Right lobe of liver (tissue), 6 donors: ENCODE results near the gene SELENOI. TPM values are rescaled to one million over a fixed set of nuclear protein-coding genes. Genes with fewer than 3 reads are reported as not detected.
"Not testable (repeated sequence)": the region's sequence is repeated elsewhere in the genome, so short reads cannot be mapped to it uniquely, and the experiment has no call there.

ENCODE experiments used
- ATAC-seq, 4 donors: fragments of 200-7000 bp; cut with Tn5 transposase; one replicate each; pipeline ENCODE4 v1.9.1; 2020; ENCODE audit warnings: mild to moderate bottlenecking in 4 of 4, moderate library complexity in 4 of 4
- DNase-seq, 3 donors: peaks; one replicate each; pipeline ENCODE4 v3.0.0-alpha.2; 2020
- H3K27ac ChIP-seq, 3 donors: fragments of 200-600 bp; one replicate each; pipeline ENCODE4 v1.8.0; 2022
- H3K27me3 ChIP-seq, 2 donors: fragments of 200-600 bp; one replicate each; pipeline ENCODE4 v1.8.0; 2022
- H3K36me3 ChIP-seq, 4 donors: fragments of 200-600 bp; sonication (generic) in 1 of 4; one replicate each; pipeline versions ENCODE4 v1.5.1 to v1.8.0; 2017 to 2022; ENCODE audit warnings: control low read depth in 1 of 4
- H3K4me1 ChIP-seq, 4 donors: fragments of 200-600 bp; sonication (generic) in 1 of 4; one replicate each; pipeline versions ENCODE4 v1.5.1 to v1.8.0; 2017 to 2022; ENCODE audit warnings: control low read depth in 1 of 4
- H3K4me3 ChIP-seq, 3 donors: fragments of 200-600 bp; one replicate each; pipeline ENCODE4 v1.8.0; 2022
- H3K9me3 ChIP-seq, 4 donors: fragments of 200-600 bp; sonication (generic) in 1 of 4; one replicate each; pipeline versions ENCODE4 v1.5.1 to v1.8.0; 2017 to 2022; ENCODE audit warnings: control low read depth in 1 of 4
- CTCF ChIP-seq, 4 donors: fragments of 200-600 bp in 3 of 4; fragments of 450-650 bp in 1 of 4; IDR thresholded peaks; one replicate each; pipeline versions ENCODE4 v1.5.1 to v1.8.0; 2016 to 2022; ENCODE audit warnings: antibody characterized with exemption in 4 of 4, mild to moderate bottlenecking in 2 of 4
- POLR2A ChIP-seq: fragments of 450-650 bp; IDR thresholded peaks from one replicate; pipeline ENCODE4 v1.6.1; 2017; ENCODE audit warnings: antibody characterized with exemption, mild to moderate bottlenecking
- WGBS: methylation state at CpG from one replicate; pipeline ENCODE4 v1.1.6; 2018; ENCODE audit warnings: low coverage, low lambda C conversion rate; ENCODE audit not compliant: insufficient coverage; ENCODE audit errors: missing lambda C conversion rate; 5-methylcytosine and 5-hydroxymethylcytosine counted together
- intact Hi-C, 2 donors: fragments of 100-400 bp; cut with DNase I; formaldehyde crosslinking; loops; one replicate each; pipeline versions ENCODE4 v1.11.2 to v1.14.1; 2022
- total RNA-seq, 6 experiments: library from RNA; depleted of rRNA in 2 of 6; stranded (reverse); fragments of >200 nt in 2 of 6; fragmentation: NEBNext Ultra II Directional in 3 of 6; extraction: Animal tissue kit (Norgen Biotek cat#: 25700) in 3 of 6; gene quantifications; one replicate each; pipeline versions ENCODE4 v1.1.0 to v1.2.4, GENCODE V29; 2016 to 2023
- donor health status: DM: no; HTN: yes; CAD: no.
- donor health status: DM: no; HTN: no; CAD: no.
- donor health status: DM: no; HTN: no; CAD: no.
- donor health status: DM: no; HTN: yes; CAD: no.
- donor health status: DM: no; HTN: yes; CAD: no.

The SELENOI gene
- total RNA-seq, 6 experiments from 2014 or later, result 24.1 to 39.1 (median 33.7) TPM

GRCh38 chr2:26316845-26317244 is 29.1 kb upstream of the SELENOI start:
- Histone ChIP-seq H3K9me3 (no peaks in the 10 kb centered on the region), H3K27me3 (no peaks in the 10 kb centered on the region), H3K36me3 (no peaks in the 10 kb centered on the region), H3K27ac (no peak overlapping the region), H3K4me1 (no peaks in the 10 kb centered on the region), H3K4me3 (no peak overlapping the region)
- no peak for ATAC-seq
- intact Hi-C loops, result no loop called here
- TF ChIP-seq POLR2A (no peak), CTCF (IDR thresholded peaks at IDR 0.05) (no peak)
- 60% methylated on average over 1 of the region's 6 CpGs for WGBS
- no peak for DNase-seq

GRCh38 chr2:26317377-26318105 is 28.4 kb upstream of the SELENOI start:
- Histone ChIP-seq H3K4me3 (no peak overlapping the region), H3K4me1 (no peaks in the 10 kb centered on the region), H3K9me3 (no peaks in the 10 kb centered on the region), H3K27ac (no peak overlapping the region), H3K36me3 (no peaks in the 10 kb centered on the region), H3K27me3 (no peaks in the 10 kb centered on the region)
- intact Hi-C loops, result no loop called here
- TF ChIP-seq CTCF (IDR thresholded peaks at IDR 0.05) (no peak), POLR2A (no peak)
- DNase-seq (no peak), ATAC-seq (no peak)
- WGBS, result 91% methylated on average over 7 of the region's 8 CpGs

- no peak overlapping the region for H3K27ac ChIP-seq
- H3K4me3 ChIP-seq, result no peak overlapping the region
- no peak for ATAC-seq
- intact Hi-C loops, result no loop called here
- H3K4me1 ChIP-seq, result no peaks in the 10 kb centered on the region
- TF ChIP-seq POLR2A (no peak), CTCF (IDR thresholded peaks at IDR 0.05) (no peak)
- WGBS, result 48% methylated on average over 4 of the region's 6 CpGs
- no peaks in the 10 kb centered on the region for H3K36me3 ChIP-seq
- DNase-seq, result no peak
- no peaks in the 10 kb centered on the region for H3K27me3 ChIP-seq
- H3K9me3 ChIP-seq, result no peaks in the 10 kb centered on the region
These were observed 27.0 kb upstream of the SELENOI start for GRCh38 chr2:26318950-26319349.

GRCh38 chr2:26324479-26324878 is 21.5 kb upstream of the SELENOI start:
- H3K36me3 ChIP-seq, H3K9me3 ChIP-seq, H3K4me1 ChIP-seq, H3K27me3 ChIP-seq, H3K4me3 ChIP-seq, H3K27ac ChIP-seq, DNase-seq, intact Hi-C loops, ATAC-seq: not testable (repeated sequence)

- DNase-seq, result no peak
- no peaks in the 10 kb centered on the region for H3K27me3 ChIP-seq
- TF ChIP-seq POLR2A (no peak), CTCF (IDR thresholded peaks at IDR 0.05) (no peak)
- no peak for ATAC-seq
- no peaks in the 10 kb centered on the region for H3K9me3 ChIP-seq
- intact Hi-C loops, result no loop called here
- no peaks in the 10 kb centered on the region for H3K4me1 ChIP-seq
- WGBS, result 13% methylated on average over 3 of the region's 3 CpGs
- H3K27ac ChIP-seq, result no peak overlapping the region
- H3K36me3 ChIP-seq, result no peaks in the 10 kb centered on the region
- H3K4me3 ChIP-seq, result no peak overlapping the region
These were observed 21.0 kb upstream of the SELENOI start for GRCh38 chr2:26324903-26325302.
